Measurements from ENCODE around the gene CST6. TPM values are rescaled to one million over a fixed set of nuclear protein-coding genes. Genes with fewer than 3 reads are reported as not detected.

CST6 gene
- total and polyA plus RNA-seq, 2 experiments from 2014 or later: 4.2 to 8.3 TPM

DNA sequence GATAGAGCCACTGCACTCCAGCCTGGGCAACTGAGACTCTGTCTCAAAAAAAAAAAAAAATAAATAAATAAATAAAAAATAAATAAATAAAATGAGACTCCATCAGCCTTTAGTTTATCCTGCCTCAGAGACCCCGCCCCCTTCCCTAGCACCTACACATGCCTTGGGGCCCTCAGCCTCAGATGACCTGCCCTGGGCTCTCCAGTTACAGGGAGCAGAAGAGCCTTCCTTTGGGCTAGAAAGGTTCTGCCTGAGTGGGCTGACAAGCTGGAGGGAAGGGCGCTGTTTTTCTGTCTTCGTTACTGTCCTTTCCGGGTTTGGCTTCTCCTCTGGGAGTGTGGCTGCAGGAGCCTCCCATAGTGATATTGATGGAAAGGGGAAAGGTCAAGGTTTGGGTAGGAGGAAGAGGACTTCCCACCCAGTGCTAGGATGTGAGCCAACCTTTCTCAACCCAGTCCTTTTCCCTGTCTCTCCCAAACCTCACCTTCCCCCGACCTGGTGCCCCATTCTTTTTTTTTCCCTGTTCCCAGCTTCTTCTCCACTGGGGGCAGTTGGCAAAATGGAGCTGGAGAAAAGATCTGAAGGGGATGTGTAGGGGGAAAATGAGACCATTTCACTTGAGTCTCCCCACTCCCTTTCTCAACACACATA, 38.9 kb downstream of the CST6 start (continued):
- TF ChIP-seq EZH2phosphoT487 (IDR thresholded peaks at IDR 0.05; ENCODE audit: unreplicated experiment) (no peak), CREB1 (CRISPR knock-in tag; IDR thresholded peaks at IDR 0.05; ENCODE audit: low read depth) (no peak), EZH2 (IDR thresholded peaks at IDR 0.05; ENCODE audit: low read depth, unreplicated experiment) (no peak)
- TF ChIP-seq, protein P1, sequence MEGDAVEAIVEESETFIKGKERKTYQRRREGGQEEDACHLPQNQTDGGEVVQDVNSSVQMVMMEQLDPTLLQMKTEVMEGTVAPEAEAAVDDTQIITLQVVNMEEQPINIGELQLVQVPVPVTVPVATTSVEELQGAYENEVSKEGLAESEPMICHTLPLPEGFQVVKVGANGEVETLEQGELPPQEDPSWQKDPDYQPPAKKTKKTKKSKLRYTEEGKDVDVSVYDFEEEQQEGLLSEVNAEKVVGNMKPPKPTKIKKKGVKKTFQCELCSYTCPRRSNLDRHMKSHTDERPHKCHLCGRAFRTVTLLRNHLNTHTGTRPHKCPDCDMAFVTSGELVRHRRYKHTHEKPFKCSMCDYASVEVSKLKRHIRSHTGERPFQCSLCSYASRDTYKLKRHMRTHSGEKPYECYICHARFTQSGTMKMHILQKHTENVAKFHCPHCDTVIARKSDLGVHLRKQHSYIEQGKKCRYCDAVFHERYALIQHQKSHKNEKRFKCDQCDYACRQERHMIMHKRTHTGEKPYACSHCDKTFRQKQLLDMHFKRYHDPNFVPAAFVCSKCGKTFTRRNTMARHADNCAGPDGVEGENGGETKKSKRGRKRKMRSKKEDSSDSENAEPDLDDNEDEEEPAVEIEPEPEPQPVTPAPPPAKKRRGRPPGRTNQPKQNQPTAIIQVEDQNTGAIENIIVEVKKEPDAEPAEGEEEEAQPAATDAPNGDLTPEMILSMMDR (conservative IDR thresholded peaks at IDR 0.05; ENCODE audit: low read depth in 2 of 2): no peak

DNA sequence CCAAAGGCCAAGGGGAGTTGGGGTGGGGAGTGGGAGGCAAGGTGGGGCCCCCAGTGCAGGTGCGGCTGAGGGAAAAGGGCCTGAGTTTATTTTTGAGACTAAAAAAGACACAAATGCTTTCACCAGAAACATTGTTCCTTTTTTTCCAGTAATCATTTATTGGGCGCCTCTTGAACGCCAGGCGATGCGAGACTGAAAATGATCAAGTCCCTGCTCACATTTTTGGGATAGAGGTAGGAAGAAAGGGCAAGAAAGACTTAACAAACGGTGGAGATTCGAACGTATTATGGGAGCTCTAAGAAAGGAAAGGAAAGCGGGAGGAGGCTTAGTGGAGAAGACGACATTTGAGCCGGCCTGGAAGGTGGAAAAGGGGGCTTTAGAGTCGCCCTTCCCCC, 39.6 kb downstream of the CST6 start:
- peak overlapping the region; percentile 98 for H3K4me3 Mint-ChIP-seq
- Histone ChIP-seq H3K27ac (ENCODE audit: low read depth) (peak overlapping the region; percentile 100), H3K79me2 (replicated peaks; ENCODE audit: insufficient read depth) (peaks cover 38% of the 10 kb centered on the region), H3K4me2 (peak overlapping the region; percentile 99), H3F3A (replicated peaks; ENCODE audit: low read depth) (peaks cover 14% of the 10 kb centered on the region; the same call in 1 of the 2 replicates), H3K27me3 (ENCODE audit: insufficient read depth) (no peaks in the 10 kb centered on the region), H3K4me1 (ENCODE audit: insufficient read depth) (peaks cover 24% of the 10 kb centered on the region), H4K20me1 (replicated peaks; ENCODE audit: insufficient read depth) (peaks cover 19% of the 10 kb centered on the region), H3K9me2 (ENCODE audit: insufficient read depth) (no peaks in the 10 kb centered on the region), H3K36me3 (ENCODE audit: insufficient read depth) (peaks cover 16% of the 10 kb centered on the region), H3K4me3 (peak overlapping the region; percentile 99), H2AFZ (peak overlapping the region; percentile 69; the same call in 1 of the 2 replicates)
- DNase-seq (ENCODE audit: low spot score) (no peak), ATAC-seq (no peak)
- peaks cover 17% of the 10 kb centered on the region for H3K27me3 Mint-ChIP-seq (ENCODE audit: insufficient read depth, low read depth, poor library complexity)
- peak overlapping the region; percentile 94 for H3K27ac Mint-ChIP-seq
- peaks cover 37% of the 10 kb centered on the region for H3K4me1 Mint-ChIP-seq
- no peaks in the 10 kb centered on the region; the same call in 2 of the 3 replicates for H3K9me3 Mint-ChIP-seq
- H3K36me3 Mint-ChIP-seq (ENCODE audit: low read depth): peaks cover 36% of the 10 kb centered on the region
- TF ChIP-seq ZNF114 (CRISPR knock-in tag; IDR thresholded peaks at IDR 0.05): no peak
- TF ChIP-seq EZH2phosphoT487 (IDR thresholded peaks at IDR 0.05; ENCODE audit: unreplicated experiment): no peak
- no peak for TF ChIP-seq CREB1 (CRISPR knock-in tag; IDR thresholded peaks at IDR 0.05; ENCODE audit: low read depth)
- no peak for TF ChIP-seq EZH2 (IDR thresholded peaks at IDR 0.05; ENCODE audit: low read depth, unreplicated experiment)
- TF ChIP-seq, protein P2, sequence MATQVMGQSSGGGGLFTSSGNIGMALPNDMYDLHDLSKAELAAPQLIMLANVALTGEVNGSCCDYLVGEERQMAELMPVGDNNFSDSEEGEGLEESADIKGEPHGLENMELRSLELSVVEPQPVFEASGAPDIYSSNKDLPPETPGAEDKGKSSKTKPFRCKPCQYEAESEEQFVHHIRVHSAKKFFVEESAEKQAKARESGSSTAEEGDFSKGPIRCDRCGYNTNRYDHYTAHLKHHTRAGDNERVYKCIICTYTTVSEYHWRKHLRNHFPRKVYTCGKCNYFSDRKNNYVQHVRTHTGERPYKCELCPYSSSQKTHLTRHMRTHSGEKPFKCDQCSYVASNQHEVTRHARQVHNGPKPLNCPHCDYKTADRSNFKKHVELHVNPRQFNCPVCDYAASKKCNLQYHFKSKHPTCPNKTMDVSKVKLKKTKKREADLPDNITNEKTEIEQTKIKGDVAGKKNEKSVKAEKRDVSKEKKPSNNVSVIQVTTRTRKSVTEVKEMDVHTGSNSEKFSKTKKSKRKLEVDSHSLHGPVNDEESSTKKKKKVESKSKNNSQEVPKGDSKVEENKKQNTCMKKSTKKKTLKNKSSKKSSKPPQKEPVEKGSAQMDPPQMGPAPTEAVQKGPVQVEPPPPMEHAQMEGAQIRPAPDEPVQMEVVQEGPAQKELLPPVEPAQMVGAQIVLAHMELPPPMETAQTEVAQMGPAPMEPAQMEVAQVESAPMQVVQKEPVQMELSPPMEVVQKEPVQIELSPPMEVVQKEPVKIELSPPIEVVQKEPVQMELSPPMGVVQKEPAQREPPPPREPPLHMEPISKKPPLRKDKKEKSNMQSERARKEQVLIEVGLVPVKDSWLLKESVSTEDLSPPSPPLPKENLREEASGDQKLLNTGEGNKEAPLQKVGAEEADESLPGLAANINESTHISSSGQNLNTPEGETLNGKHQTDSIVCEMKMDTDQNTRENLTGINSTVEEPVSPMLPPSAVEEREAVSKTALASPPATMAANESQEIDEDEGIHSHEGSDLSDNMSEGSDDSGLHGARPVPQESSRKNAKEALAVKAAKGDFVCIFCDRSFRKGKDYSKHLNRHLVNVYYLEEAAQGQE (IDR thresholded peaks at IDR 0.05; ENCODE audit: unreplicated experiment): no peak
- TF ChIP-seq, protein P3, sequence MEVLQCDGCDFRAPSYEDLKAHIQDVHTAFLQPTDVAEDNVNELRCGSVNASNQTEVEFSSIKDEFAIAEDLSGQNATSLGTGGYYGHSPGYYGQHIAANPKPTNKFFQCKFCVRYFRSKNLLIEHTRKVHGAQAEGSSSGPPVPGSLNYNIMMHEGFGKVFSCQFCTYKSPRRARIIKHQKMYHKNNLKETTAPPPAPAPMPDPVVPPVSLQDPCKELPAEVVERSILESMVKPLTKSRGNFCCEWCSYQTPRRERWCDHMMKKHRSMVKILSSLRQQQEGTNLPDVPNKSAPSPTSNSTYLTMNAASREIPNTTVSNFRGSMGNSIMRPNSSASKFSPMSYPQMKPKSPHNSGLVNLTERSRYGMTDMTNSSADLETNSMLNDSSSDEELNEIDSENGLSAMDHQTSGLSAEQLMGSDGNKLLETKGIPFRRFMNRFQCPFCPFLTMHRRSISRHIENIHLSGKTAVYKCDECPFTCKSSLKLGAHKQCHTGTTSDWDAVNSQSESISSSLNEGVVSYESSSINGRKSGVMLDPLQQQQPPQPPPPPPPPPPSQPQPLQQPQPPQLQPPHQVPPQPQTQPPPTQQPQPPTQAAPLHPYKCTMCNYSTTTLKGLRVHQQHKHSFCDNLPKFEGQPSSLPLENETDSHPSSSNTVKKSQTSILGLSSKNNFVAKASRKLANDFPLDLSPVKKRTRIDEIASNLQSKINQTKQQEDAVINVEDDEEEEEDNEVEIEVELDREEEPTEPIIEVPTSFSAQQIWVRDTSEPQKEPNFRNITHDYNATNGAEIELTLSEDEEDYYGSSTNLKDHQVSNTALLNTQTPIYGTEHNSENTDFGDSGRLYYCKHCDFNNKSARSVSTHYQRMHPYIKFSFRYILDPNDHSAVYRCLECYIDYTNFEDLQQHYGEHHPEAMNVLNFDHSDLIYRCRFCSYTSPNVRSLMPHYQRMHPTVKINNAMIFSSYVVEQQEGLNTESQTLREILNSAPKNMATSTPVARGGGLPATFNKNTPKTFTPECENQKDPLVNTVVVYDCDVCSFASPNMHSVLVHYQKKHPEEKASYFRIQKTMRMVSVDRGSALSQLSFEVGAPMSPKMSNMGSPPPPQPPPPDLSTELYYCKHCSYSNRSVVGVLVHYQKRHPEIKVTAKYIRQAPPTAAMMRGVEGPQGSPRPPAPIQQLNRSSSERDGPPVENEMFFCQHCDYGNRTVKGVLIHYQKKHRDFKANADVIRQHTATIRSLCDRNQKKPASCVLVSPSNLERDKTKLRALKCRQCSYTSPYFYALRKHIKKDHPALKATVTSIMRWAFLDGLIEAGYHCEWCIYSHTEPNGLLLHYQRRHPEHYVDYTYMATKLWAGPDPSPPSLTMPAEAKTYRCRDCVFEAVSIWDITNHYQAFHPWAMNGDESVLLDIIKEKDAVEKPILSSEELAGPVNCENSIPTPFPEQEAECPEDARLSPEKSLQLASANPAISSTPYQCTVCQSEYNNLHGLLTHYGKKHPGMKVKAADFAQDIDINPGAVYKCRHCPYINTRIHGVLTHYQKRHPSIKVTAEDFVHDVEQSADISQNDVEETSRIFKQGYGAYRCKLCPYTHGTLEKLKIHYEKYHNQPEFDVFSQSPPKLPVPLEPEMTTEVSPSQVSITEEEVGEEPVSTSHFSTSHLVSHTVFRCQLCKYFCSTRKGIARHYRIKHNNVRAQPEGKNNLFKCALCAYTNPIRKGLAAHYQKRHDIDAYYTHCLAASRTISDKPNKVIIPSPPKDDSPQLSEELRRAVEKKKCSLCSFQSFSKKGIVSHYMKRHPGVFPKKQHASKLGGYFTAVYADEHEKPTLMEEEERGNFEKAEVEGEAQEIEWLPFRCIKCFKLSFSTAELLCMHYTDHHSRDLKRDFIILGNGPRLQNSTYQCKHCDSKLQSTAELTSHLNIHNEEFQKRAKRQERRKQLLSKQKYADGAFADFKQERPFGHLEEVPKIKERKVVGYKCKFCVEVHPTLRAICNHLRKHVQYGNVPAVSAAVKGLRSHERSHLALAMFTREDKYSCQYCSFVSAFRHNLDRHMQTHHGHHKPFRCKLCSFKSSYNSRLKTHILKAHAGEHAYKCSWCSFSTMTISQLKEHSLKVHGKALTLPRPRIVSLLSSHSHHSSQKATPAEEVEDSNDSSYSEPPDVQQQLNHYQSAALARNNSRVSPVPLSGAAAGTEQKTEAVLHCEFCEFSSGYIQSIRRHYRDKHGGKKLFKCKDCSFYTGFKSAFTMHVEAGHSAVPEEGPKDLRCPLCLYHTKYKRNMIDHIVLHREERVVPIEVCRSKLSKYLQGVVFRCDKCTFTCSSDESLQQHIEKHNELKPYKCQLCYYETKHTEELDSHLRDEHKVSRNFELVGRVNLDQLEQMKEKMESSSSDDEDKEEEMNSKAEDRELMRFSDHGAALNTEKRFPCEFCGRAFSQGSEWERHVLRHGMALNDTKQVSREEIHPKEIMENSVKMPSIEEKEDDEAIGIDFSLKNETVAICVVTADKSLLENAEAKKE (CRISPR knock-in tag; IDR thresholded peaks at IDR 0.05): no peak
- no peak for TF ChIP-seq POLR2AphosphoS5 (IDR thresholded peaks at IDR 0.05; ENCODE audit: low read depth)
- TF ChIP-seq, protein P1 (conservative IDR thresholded peaks at IDR 0.05; ENCODE audit: low read depth in 2 of 2): no peak
- no peak for TF ChIP-seq NANOG (IDR thresholded peaks at IDR 0.05; ENCODE audit: borderline replicate concordance)
- no peak for TF ChIP-seq STAT1 (IDR thresholded peaks at IDR 0.05; ENCODE audit: unreplicated experiment)
